Measurements from ENCODE around the gene RGS9.
A peak's percentile ranks its signal among the peaks of the same experiment; 100 is the strongest.

The RGS9 gene

DNA sequence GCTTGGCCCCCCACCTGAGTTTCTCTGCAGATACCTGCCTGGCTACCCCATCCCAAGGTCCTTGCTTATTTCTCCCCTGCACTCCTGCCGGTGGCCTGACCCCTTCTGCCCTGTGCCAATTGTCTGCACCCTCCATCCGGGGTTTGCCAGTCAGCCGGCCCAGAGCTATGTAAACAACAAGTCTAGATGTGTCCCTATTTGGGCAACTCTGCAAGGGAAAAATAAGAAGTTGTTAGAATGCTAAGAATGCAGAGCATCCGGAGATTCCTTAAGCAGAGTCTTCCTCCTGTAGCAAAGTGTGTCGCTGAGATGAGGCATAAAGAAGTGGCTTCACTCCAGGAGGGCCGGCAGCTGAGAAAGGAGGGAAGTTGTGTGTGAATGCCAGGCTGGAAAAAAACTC is 46.6 kb downstream of the RGS9 start:
- ChIA-PET CTCF (no interaction called here), POLR2A (ENCODE audit: low non-redundant PET) (no interaction called here)
- H3K27ac ChIP-seq: no peak overlapping the region
- TF ChIP-seq, protein P1, sequence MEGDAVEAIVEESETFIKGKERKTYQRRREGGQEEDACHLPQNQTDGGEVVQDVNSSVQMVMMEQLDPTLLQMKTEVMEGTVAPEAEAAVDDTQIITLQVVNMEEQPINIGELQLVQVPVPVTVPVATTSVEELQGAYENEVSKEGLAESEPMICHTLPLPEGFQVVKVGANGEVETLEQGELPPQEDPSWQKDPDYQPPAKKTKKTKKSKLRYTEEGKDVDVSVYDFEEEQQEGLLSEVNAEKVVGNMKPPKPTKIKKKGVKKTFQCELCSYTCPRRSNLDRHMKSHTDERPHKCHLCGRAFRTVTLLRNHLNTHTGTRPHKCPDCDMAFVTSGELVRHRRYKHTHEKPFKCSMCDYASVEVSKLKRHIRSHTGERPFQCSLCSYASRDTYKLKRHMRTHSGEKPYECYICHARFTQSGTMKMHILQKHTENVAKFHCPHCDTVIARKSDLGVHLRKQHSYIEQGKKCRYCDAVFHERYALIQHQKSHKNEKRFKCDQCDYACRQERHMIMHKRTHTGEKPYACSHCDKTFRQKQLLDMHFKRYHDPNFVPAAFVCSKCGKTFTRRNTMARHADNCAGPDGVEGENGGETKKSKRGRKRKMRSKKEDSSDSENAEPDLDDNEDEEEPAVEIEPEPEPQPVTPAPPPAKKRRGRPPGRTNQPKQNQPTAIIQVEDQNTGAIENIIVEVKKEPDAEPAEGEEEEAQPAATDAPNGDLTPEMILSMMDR (conservative IDR thresholded peaks at IDR 0.05; ENCODE audit: low read depth): no peak
- DNase-seq (ENCODE audit: low spot score): peak; percentile 5

DNA sequence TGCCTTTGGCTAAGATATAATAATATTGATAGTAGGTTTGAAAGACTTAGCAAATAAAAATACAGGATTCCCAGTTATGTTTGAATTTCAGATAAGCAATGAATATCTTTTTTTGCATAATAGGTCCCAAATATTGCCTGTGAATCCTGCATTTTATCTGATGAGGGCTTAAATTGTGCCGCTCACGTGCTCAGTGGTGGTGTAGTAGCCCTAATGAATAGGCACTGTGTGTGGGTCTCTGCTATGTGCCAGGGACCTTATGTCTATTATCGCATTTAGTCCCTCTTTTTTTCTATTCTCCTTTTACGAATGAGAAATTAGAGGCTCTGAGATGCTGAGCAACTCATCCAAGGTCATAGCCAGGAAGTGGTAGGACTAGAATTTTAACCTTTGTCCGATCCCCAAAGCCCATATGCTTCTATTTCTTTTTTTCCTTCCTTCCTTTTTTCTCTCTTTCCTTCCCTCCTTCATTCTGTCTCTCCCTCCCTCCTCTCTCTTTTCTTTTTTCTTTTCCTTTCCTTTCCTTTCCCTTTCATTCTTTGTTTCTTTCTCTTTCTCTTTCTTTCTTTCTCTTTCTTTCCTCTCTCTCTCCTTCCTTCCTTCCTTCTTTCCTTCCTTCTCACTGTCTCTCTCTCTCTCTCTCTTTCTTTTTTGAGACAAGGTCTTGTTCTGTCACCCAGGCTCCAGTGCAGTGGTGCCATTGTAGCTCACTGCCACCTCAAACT is 47.2 kb downstream of the RGS9 start:
- TF ChIP-seq, protein P1 (conservative IDR thresholded peaks at IDR 0.05; ENCODE audit: low read depth): no peak
- CTCF ChIA-PET: no interaction called here
- DNase-seq (ENCODE audit: low spot score): no peak
- POLR2A ChIA-PET (ENCODE audit: low non-redundant PET): no interaction called here
- no peak overlapping the region for H3K27ac ChIP-seq

DNA sequence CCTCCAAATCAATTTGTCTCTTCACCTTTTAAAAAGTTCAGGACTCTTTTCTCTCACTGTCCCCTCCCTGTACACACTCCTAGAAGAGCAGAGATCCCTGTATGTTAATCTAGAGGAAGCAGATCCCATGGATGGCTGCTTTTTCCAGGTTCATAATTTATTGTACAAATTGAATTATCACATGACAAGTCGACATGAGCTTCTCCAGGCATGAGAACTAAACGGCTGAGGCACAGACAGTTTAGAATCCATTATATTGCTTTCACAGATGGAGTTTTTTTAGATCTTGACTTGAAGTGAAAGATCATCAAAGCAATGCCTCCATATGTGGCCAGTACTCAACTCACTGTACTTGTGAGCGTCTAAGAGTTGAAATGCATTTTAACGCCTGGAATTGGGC is 47.9 kb downstream of the RGS9 start:
- ChIA-PET POLR2A (ENCODE audit: low non-redundant PET) (no interaction called here), CTCF (no interaction called here)
- no peak overlapping the region for H3K27ac ChIP-seq
- DNase-seq (ENCODE audit: low spot score): no peak
- TF ChIP-seq, protein P1 (conservative IDR thresholded peaks at IDR 0.05; ENCODE audit: low read depth): no peak

DNA sequence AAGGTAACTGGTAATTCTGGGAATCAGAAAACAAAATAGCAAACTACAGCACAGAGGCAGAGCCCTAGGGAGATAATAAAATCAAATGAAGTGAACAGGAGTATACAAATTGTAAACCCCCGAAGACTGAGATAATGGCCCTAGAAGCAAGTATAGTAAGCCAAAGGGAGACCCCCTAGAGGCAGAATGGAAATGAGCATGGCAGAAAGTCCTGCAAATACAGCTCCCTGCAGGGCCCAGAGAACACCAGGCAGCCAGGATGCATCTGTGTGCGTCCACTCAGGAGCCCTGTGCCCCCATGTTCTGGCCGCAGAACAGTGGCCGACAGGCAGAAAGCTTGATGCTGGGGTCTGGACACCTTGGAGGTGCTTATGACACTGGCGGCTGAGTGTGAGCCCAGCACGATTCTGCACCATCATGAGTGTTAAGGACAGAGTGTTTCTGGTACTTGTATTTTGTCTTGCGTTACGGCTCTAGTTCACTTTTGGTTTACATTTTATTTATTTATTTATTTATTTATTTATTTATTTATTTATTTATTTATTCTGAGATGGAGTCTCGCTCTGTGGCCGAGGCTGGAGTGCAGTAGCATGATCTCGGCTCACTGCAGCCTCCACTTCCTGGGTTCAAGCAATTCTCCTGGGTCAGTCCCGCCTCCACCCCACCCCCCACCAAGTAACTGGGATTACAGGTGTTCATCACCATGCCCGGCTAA is 48.7 kb downstream of the RGS9 start:
- DNase-seq (ENCODE audit: low spot score): no peak

DNA sequence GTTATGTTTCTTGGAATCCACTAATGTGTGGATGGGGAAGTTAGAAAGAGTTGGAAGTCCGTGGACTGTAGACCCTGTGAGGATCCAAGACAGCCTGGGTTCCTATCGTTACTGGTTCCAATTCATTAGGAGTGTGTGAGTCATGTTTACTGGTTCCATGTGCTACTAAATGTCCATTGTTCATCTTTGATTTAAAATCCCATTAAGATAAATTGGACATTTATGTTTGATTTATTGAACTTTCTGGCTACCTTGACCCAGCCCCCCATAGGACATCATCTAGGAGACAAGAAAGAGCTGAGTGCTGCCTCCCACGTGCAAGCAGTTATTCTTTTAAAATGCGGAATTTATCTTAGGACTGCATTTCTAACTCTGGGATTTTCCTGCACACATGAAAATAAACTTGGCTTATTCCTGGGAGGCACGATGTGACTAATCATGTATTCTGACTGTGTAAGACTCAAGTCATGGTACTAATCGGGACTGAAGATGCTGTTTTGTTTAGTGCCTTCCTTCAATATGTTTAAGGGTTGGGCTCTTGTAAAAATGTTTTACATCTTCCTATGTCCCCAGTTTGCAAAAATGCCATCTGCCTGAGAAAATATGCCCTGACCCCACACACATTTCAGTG is 53.4 kb downstream of the RGS9 start:
- no peak overlapping the region for H3K27ac ChIP-seq
- CTCF ChIA-PET: no interaction called here
- peak; percentile 16 for DNase-seq (ENCODE audit: low spot score)
- POLR2A ChIA-PET (ENCODE audit: low non-redundant PET): no interaction called here
- TF ChIP-seq, protein P1 (conservative IDR thresholded peaks at IDR 0.05; ENCODE audit: low read depth): no peak

More for the DNA sequence above, 48.7 kb downstream of the RGS9 start:
- POLR2A ChIA-PET (ENCODE audit: low non-redundant PET): interaction anchor here (0.6 kb wide), 1 partner anchor 63 kb away, joined by 18 read pairs; no protein-coding TSS in a partner anchor
- no peak overlapping the region for H3K27ac ChIP-seq
- TF ChIP-seq, protein P1 (conservative IDR thresholded peaks at IDR 0.05; ENCODE audit: low read depth): no peak
- CTCF ChIA-PET: interaction anchor here (0.6 kb wide), 1 partner anchor 85 kb away, joined by 3 read pairs; no protein-coding TSS in a partner anchor

Measured in RWPE1 (cell line).